WTC11 (cell line): Measurements from ENCODE around the gene IFNA6. TPM values are rescaled to one million over a fixed set of nuclear protein-coding genes. Genes with fewer than 3 reads are reported as not detected.

ENCODE experiments used
- ATAC-seq: fragments of 200-7000 bp; cut with Tn5 transposase; 2 replicates; pipeline ENCODE4 v1.10.0; 2021; ENCODE audit warnings: mild to moderate bottlenecking, moderate library complexity
- CTCF ChIA-PET: fragments of 300-600 bp; sonication (Branson Sonifier 250); formaldehyde crosslinking; loops from one replicate; lab custom pipeline; 2021; ENCODE audit warnings: antibody characterized with exemption; lab: Charles Lee
- POLR2A ChIA-PET: fragments of 350-600 bp; sonication (Branson Sonifier 250); formaldehyde crosslinking; loops from one replicate; lab custom pipeline; 2021; ENCODE audit warnings: antibody characterized with exemption; lab: Charles Lee
- DNase-seq: peaks from one replicate; pipeline ENCODE4 v3.0.0; 2021; ENCODE audit warnings: low spot score
- H3K27ac Mint-ChIP-seq: 2 replicates; pipeline ENCODE4 v1.8.0; 2021; ENCODE audit warnings: mixed read lengths
- H3K27me3 Mint-ChIP-seq: 2 replicates; pipeline ENCODE4 v1.8.0; 2021; ENCODE audit warnings: low read depth, mild to moderate bottlenecking, moderate library complexity, mixed read lengths
- H3K36me3 Mint-ChIP-seq: 2 replicates; pipeline ENCODE4 v1.8.0; 2021; ENCODE audit warnings: mixed read lengths
- H3K4me1 Mint-ChIP-seq: 2 replicates; pipeline ENCODE4 v1.8.0; 2022; ENCODE audit warnings: mixed read lengths
- H3K4me3 Mint-ChIP-seq: 2 replicates; pipeline ENCODE4 v1.8.0; 2021; ENCODE audit warnings: mild to moderate bottlenecking, moderate library complexity, mixed read lengths
- H3K9me3 Mint-ChIP-seq: 2 replicates; pipeline ENCODE4 v1.8.0; 2021; ENCODE audit warnings: mixed read lengths
- AR ChIP-seq: fragments of 250-450 bp; sonication (Bioruptor Pico); IDR thresholded peaks from 2 replicates; pipeline ENCODE4 v1.9.0; 2021; ENCODE audit warnings: mild to moderate bottlenecking
- ATF1 ChIP-seq: sonication (generic); formaldehyde crosslinking; IDR thresholded peaks from 2 replicates; pipeline ENCODE4 v1.8.1; 2023; ENCODE audit warnings: mild to moderate bottlenecking, moderate library complexity, missing genetic modification reagents
- ATF2 ChIP-seq: sonication (generic); formaldehyde crosslinking; IDR thresholded peaks from 2 replicates; pipeline ENCODE4 v1.8.1; 2022; ENCODE audit warnings: low read depth, missing genetic modification reagents, borderline replicate concordance
- ATF3 ChIP-seq: sonication (generic); formaldehyde crosslinking; conservative IDR thresholded peaks from 2 replicates; pipeline ENCODE4 v1.8.1; 2022; ENCODE audit warnings: mild to moderate bottlenecking, missing genetic modification reagents
- CDX4 ChIP-seq: fragments of 250-450 bp; sonication (Bioruptor Pico); IDR thresholded peaks from 2 replicates; pipeline ENCODE4 v1.9.0; 2021; ENCODE audit warnings: moderate library complexity, mild to moderate bottlenecking, inconsistent platforms, borderline replicate concordance
- CREM ChIP-seq: sonication (generic); formaldehyde crosslinking; IDR thresholded peaks from 2 replicates; pipeline ENCODE4 v1.8.1; 2022; ENCODE audit warnings: mild to moderate bottlenecking, missing genetic modification reagents, moderate library complexity
- CTCF ChIP-seq: fragments of 200-600 bp; IDR thresholded peaks from 2 replicates; pipeline ENCODE4 v1.8.0; 2022; ENCODE audit warnings: antibody characterized with exemption
- ERG ChIP-seq: fragments of 250-450 bp; sonication (Bioruptor Pico); IDR thresholded peaks from 2 replicates; pipeline ENCODE4 v1.8.0; 2021; ENCODE audit warnings: mild to moderate bottlenecking
- GRHL2 ChIP-seq: fragments of 250-450 bp; sonication (Bioruptor Pico); IDR thresholded peaks from 2 replicates; pipeline ENCODE4 v1.8.0; 2022; ENCODE audit warnings: mild to moderate bottlenecking, moderate library complexity; ENCODE audit not compliant: insufficient replicate concordance, severe bottlenecking
- HMGA2 ChIP-seq: fragments of 250-450 bp; sonication (Bioruptor Pico); IDR thresholded peaks from 2 replicates; pipeline ENCODE4 v1.4.0; 2021; ENCODE audit warnings: mild to moderate bottlenecking, moderate library complexity
- MLX ChIP-seq: sonication (generic); formaldehyde crosslinking; IDR thresholded peaks from 2 replicates; pipeline ENCODE4 v1.8.1; 2023; ENCODE audit warnings: mild to moderate bottlenecking, missing genetic modification reagents, moderate library complexity
- RELA ChIP-seq: sonication (generic); formaldehyde crosslinking; IDR thresholded peaks from 2 replicates; pipeline ENCODE4 v1.8.1; 2022; ENCODE audit warnings: missing genetic modification reagents, mild to moderate bottlenecking, borderline replicate concordance
- SP1 ChIP-seq: sonication (generic); formaldehyde crosslinking; conservative IDR thresholded peaks from 2 replicates; pipeline ENCODE4 v1.8.1; 2022; ENCODE audit warnings: missing genetic modification reagents
- TEAD4 ChIP-seq: sonication (generic); formaldehyde crosslinking; IDR thresholded peaks from 2 replicates; pipeline ENCODE4 v1.8.0; 2022; ENCODE audit warnings: mild to moderate bottlenecking, missing genetic modification reagents
- ZBTB21 ChIP-seq: sonication (generic); formaldehyde crosslinking; IDR thresholded peaks from 2 replicates; pipeline ENCODE4 v1.8.1; 2023; ENCODE audit warnings: mild to moderate bottlenecking, missing genetic modification reagents, borderline replicate concordance
- ZNF317 ChIP-seq: sonication (generic); formaldehyde crosslinking; IDR thresholded peaks from 2 replicates; pipeline ENCODE4 v1.8.1; 2023; ENCODE audit warnings: low read depth, mild to moderate bottlenecking, moderate library complexity, missing genetic modification reagents, borderline replicate concordance
- ZNF396 ChIP-seq: fragments of 250-450 bp; sonication (Bioruptor Pico); IDR thresholded peaks from 2 replicates; pipeline ENCODE4 v1.8.0; 2021; ENCODE audit warnings: mild to moderate bottlenecking, moderate library complexity, borderline replicate concordance
- ZNF423 ChIP-seq: fragments of 250-450 bp; sonication (Bioruptor Pico); IDR thresholded peaks from 2 replicates; pipeline ENCODE4 v2.1.2; 2022; ENCODE audit warnings: mild to moderate bottlenecking, moderate library complexity
- ZSCAN18 ChIP-seq: fragments of 250-450 bp; sonication (Bioruptor Pico); IDR thresholded peaks from 2 replicates; pipeline ENCODE4 v2.1.2; 2022; ENCODE audit warnings: mild to moderate bottlenecking, moderate library complexity
- total RNA-seq: library from RNA; stranded (reverse); gene quantifications from 3 replicates; pipeline ENCODE4 v1.2.3, GENCODE V29; 2021

The IFNA6 gene
- total RNA-seq, 1 experiment from 2014 or later = not detected

- TF ChIP-seq ATF3 (CRISPR knock-in tag) (no peak), ATF1 (CRISPR knock-in tag) (no peak), SP1 (CRISPR knock-in tag) (no peak), ZNF396 (no peak)
Observed at GRCh38 chr9:21314152-21314551, 36.5 kb downstream of the IFNA6 start (continued).

GRCh38 chr9:21311889-21312288 lies 38.8 kb downstream of the IFNA6 start:
- CTCF ChIA-PET = interaction anchor here (0.7 to 2.1 kb wide), 3 partner anchors 14 to 144 kb away, joined by 3 to 8 read pairs (median 4); no protein-coding TSS in a partner anchor
- no peak overlapping the region for H3K4me3 Mint-ChIP-seq
- POLR2A ChIA-PET = no interaction called here

More at GRCh38 chr9:21311889-21312288, 38.8 kb downstream of the IFNA6 start:
- Mint-ChIP-seq H3K36me3 (peaks cover 11% of the 10 kb centered on the region), H3K4me1 (no peaks in the 10 kb centered on the region), H3K27me3 (peaks cover 15% of the 10 kb centered on the region), H3K9me3 (peaks cover 17% of the 10 kb centered on the region), H3K27ac (no peak overlapping the region)
- ATAC-seq (no peak), DNase-seq (no peak)
- TF ChIP-seq ZNF317 = no peak
- no peak for TF ChIP-seq HMGA2
- TF ChIP-seq ZBTB21 (CRISPR knock-in tag) = no peak
- no peak for TF ChIP-seq RELA (CRISPR knock-in tag)
- TF ChIP-seq AR (CRISPR knock-in tag) = no peak
- TF ChIP-seq ZNF423 (CRISPR knock-in tag) = no peak
- TF ChIP-seq CDX4 (CRISPR knock-in tag) = no peak
- no peak for TF ChIP-seq MLX (CRISPR knock-in tag)
- no peak for TF ChIP-seq GRHL2 (CRISPR knock-in tag)
- TF ChIP-seq CREM = no peak
- TF ChIP-seq ATF2 (CRISPR knock-in tag) = no peak
- TF ChIP-seq ERG (CRISPR knock-in tag) = no peak
- no peak for TF ChIP-seq TEAD4 (CRISPR knock-in tag)
- TF ChIP-seq ZSCAN18 (CRISPR knock-in tag) = no peak
- no peak for TF ChIP-seq CTCF
- TF ChIP-seq, all 79 proteins: peak for 0
